DND-41 (cell line): ENCODE data around the gene GSTK1.

Source experiments
- CTCF ChIP-seq: IDR thresholded peaks from 2 replicates; pipeline ENCODE4 v1.5.1; 2012; ENCODE audit warnings: borderline replicate concordance, low read length, moderate library complexity, mild to moderate bottlenecking; ENCODE audit not compliant: poor library complexity, severe bottlenecking; ENCODE audit errors: extremely low read depth
- EZH2 ChIP-seq: IDR thresholded peaks from 3 replicates; pipeline ENCODE4 v1.6.1; 2012; ENCODE audit warnings: borderline replicate concordance, low read depth, mild to moderate bottlenecking, moderate library complexity, low read length, inconsistent platforms; ENCODE audit not compliant: severe bottlenecking

GRCh38 chr7:143296686-143297085 is 33.4 kb downstream of the GSTK1 start:
- TF ChIP-seq CTCF (no peak), EZH2 (no peak)
